HCT116 (cell line): ENCODE data around the gene PTTG2. TPM values are rescaled to one million over a fixed set of nuclear protein-coding genes. Genes with fewer than 3 reads are reported as not detected.

Experiments
- ATAC-seq: fragments of 200-7000 bp; cut with Tn5 transposase; 2 replicates; pipeline ENCODE4 v1.9.1; 2020; ENCODE audit warnings: mild to moderate bottlenecking, moderate library complexity
- BruUV-seq: library from RNA; stranded (reverse); fragments of 400-500 nt; replicated peaks from 2 replicates; lab custom pipeline; 2021; lab: Mats Ljungman, UMichigan
- CTCF ChIA-PET: fragments of 300-600 bp; sonication (Branson Sonifier 250); formaldehyde crosslinking; loops from one replicate; lab custom pipeline; 2021; ENCODE audit warnings: antibody characterized with exemption; lab: Charles Lee
- POLR2A ChIA-PET: fragments of 300-600, 350-600 bp; sonication (Branson Sonifier 250); formaldehyde crosslinking; loops from one replicate; lab custom pipeline; 2021; ENCODE audit warnings: antibody characterized with exemption; lab: Charles Lee
- RAD21 ChIA-PET, 2 experiments: fragments of 300-600 bp; sonication (Branson Sonifier 250); formaldehyde crosslinking; loops; one replicate each; lab custom pipeline; 2023; ENCODE audit warnings: low total read pairs in 2 of 2; ENCODE audit not compliant: uncharacterized antibody in 2 of 2, unreplicated experiment in 2 of 2, low non-redundant PET in 1 of 2; lab: Charles Lee
- DNase-seq: peaks from one replicate; pipeline ENCODE4 v3.0.0-alpha.2; 2010; ENCODE audit warnings: low read depth, low spot score
- H2AFZ ChIP-seq: fragments of 200-600 bp; shearing (Covaris generic), sonication (generic); 2 replicates; pipeline ENCODE4 v1.6.1; 2017; ENCODE audit warnings: low read depth, mixed run types, mixed read lengths, antibody characterized with exemption, low read length; ENCODE audit not compliant: poor library complexity, severe bottlenecking
- H3K27ac ChIP-seq: 2 replicates; pipeline ENCODE4 v1.5.1; 2012; ENCODE audit warnings: low read depth, low read length
- H3K27me3 ChIP-seq: fragments of 200-600 bp; sonication (generic); 2 replicates; pipeline ENCODE4 v1.6.1; 2016; ENCODE audit warnings: mixed run types, low read length, mixed read lengths; ENCODE audit not compliant: insufficient read depth
- H3K36me3 ChIP-seq, 2 experiments: fragments of 200-500 bp in 1 of 2; fragments of 200-600 bp in 1 of 2; sonication (Bioruptor generic) in 1 of 2; sonication (generic) in 1 of 2; 2 replicates each; pipeline versions ENCODE4 v1.5.1 to v1.6.1; 2014 to 2016; ENCODE audit warnings: low read length in 2 of 2, inconsistent platforms in 1 of 2, mixed read lengths in 1 of 2, mixed run types in 1 of 2; ENCODE audit not compliant: insufficient read depth in 2 of 2, control insufficient read depth in 1 of 2
- H3K4me1 ChIP-seq, 2 experiments: fragments of 200-600 bp in 1 of 2; sonication (generic) in 1 of 2; 2 replicates each; pipeline versions ENCODE4 v1.5.1 to v1.6.1; 2012 to 2017; ENCODE audit warnings: low read length in 2 of 2, inconsistent platforms in 1 of 2, mild to moderate bottlenecking in 1 of 2, mixed read lengths in 1 of 2, mixed run types in 1 of 2, moderate library complexity in 1 of 2; ENCODE audit not compliant: insufficient read depth in 2 of 2, control insufficient read depth in 1 of 2
- H3K4me2 ChIP-seq: fragments of 200-600 bp; sonication (generic); 2 replicates; pipeline ENCODE4 v1.6.1; 2017; ENCODE audit warnings: mixed run types, low read length, mixed read lengths
- H3K4me3 ChIP-seq, 2 experiments: fragments of 200-600 bp in 1 of 2; sonication (generic) in 1 of 2; replicated peaks in 1 of 2; 2 replicates each; pipeline ENCODE4 v1.5.1; 2011 to 2016; ENCODE audit warnings: low read length in 2 of 2, control low read depth in 1 of 2, low read depth in 1 of 2, mild to moderate bottlenecking in 1 of 2, mixed read lengths in 1 of 2, mixed run types in 1 of 2
- H3K79me2 ChIP-seq: fragments of 200-600 bp; sonication (generic); 2 replicates; pipeline ENCODE4 v1.6.1; 2017; ENCODE audit warnings: mild to moderate bottlenecking, mixed run types, low read length, moderate library complexity, mixed read lengths; ENCODE audit not compliant: insufficient read depth
- H3K9ac ChIP-seq: fragments of 200-600 bp; sonication (generic); 2 replicates; pipeline ENCODE4 v1.6.1; 2016; ENCODE audit warnings: low read length, mixed read lengths
- H3K9me2 ChIP-seq: fragments of 200-600 bp; sonication (generic), shearing (Covaris generic); 2 replicates; pipeline ENCODE4 v1.6.1; 2017; ENCODE audit warnings: mixed run types, mild to moderate bottlenecking, moderate library complexity; ENCODE audit not compliant: insufficient read depth
- H3K9me3 ChIP-seq, 2 experiments: fragments of 200-500 bp in 1 of 2; fragments of 200-600 bp in 1 of 2; sonication (Bioruptor generic) in 1 of 2; sonication (generic) in 1 of 2; 2 replicates each; pipeline ENCODE4 v1.6.1; 2014 to 2017; ENCODE audit warnings: low read length in 2 of 2, mixed read lengths in 2 of 2, inconsistent platforms in 1 of 2, low read depth in 1 of 2, mild to moderate bottlenecking in 1 of 2, mixed run types in 1 of 2, moderate library complexity in 1 of 2; ENCODE audit not compliant: control insufficient read depth in 1 of 2, insufficient read depth in 1 of 2
- H4K20me1 ChIP-seq: fragments of 200-600 bp; sonication (generic), shearing (Covaris generic); 2 replicates; pipeline ENCODE4 v1.6.1; 2017; ENCODE audit warnings: mixed run types, mild to moderate bottlenecking, moderate library complexity; ENCODE audit not compliant: insufficient read depth
- ATF3 ChIP-seq: IDR thresholded peaks from 2 replicates; pipeline ENCODE4 v1.6.1; 2012
- CEBPB ChIP-seq: IDR thresholded peaks from 2 replicates; pipeline ENCODE4 v1.6.1; 2012; ENCODE audit warnings: low read depth
- CTCF ChIP-seq, 3 experiments: fragments of 200-600 bp in 1 of 3; sonication (generic) in 1 of 3; IDR thresholded peaks in 2 of 3; conservative IDR thresholded peaks in 1 of 3; 2 replicates each; pipeline ENCODE4 v1.5.1; 2012 to 2017; ENCODE audit warnings: low read depth in 2 of 3, low read length in 2 of 3, antibody characterized with exemption in 1 of 3, borderline replicate concordance in 1 of 3, control low read depth in 1 of 3, mild to moderate bottlenecking in 1 of 3, mixed read lengths in 1 of 3, mixed run types in 1 of 3, moderate library complexity in 1 of 3; ENCODE audit not compliant: insufficient read depth in 1 of 3
- ELF1 ChIP-seq: IDR thresholded peaks from 2 replicates; pipeline ENCODE4 v1.6.1; 2012; ENCODE audit warnings: low read depth, borderline replicate concordance
- EZH2phosphoT487 ChIP-seq: fragments of 200-600 bp; IDR thresholded peaks from 2 replicates; pipeline ENCODE4 v1.6.1; 2018; ENCODE audit warnings: antibody characterized with exemption, borderline replicate concordance
- FOSL1 ChIP-seq: IDR thresholded peaks from 2 replicates; pipeline ENCODE4 v1.6.1; 2012; ENCODE audit warnings: low read depth
- JUND ChIP-seq: IDR thresholded peaks from 2 replicates; pipeline ENCODE4 v1.6.1; 2012
- POLR2AphosphoS5 ChIP-seq: IDR thresholded peaks from 2 replicates; pipeline ENCODE4 v1.6.1; 2011; ENCODE audit warnings: mild to moderate bottlenecking, low read depth, low read length, moderate library complexity
- RAD21 ChIP-seq: IDR thresholded peaks from 2 replicates; pipeline ENCODE4 v1.6.1; 2012; ENCODE audit warnings: low read depth, mild to moderate bottlenecking
- REST ChIP-seq: IDR thresholded peaks from 2 replicates; pipeline ENCODE4 v1.6.1; 2012; ENCODE audit warnings: low read depth
- SRF ChIP-seq: IDR thresholded peaks from 2 replicates; pipeline ENCODE4 v1.6.1; 2012; ENCODE audit warnings: low read depth
- ZBTB33 ChIP-seq: IDR thresholded peaks from 2 replicates; pipeline ENCODE4 v1.6.1; 2011; ENCODE audit warnings: mild to moderate bottlenecking, low read length, moderate library complexity; ENCODE audit not compliant: insufficient replicate concordance; ENCODE audit errors: extremely low read depth
- ZNF274 ChIP-seq: fragments of 200-500 bp; sonication (Bioruptor generic); IDR thresholded peaks from 2 replicates; pipeline ENCODE4 v1.6.1; 2014; ENCODE audit warnings: mild to moderate bottlenecking, low read depth, low read length, inconsistent platforms
- intact Hi-C: fragments of 100-400 bp; cut with micrococcal nuclease; formaldehyde crosslinking; loops from 2 replicates; pipeline ENCODE4 v1.10.0; 2022
- total RNA-seq: library from RNA; stranded (reverse); gene quantifications from one replicate; pipeline ENCODE4 v1.2.1, GENCODE V29; 2021; ENCODE audit not compliant: unreplicated experiment
- TF ChIP-seq, protein P1 (sequence below): IDR thresholded peaks from 2 replicates; pipeline ENCODE4 v1.6.1; 2012

PTTG2 gene
- total RNA-seq, 1 experiment from 2014 or later, result not detected

DNA sequence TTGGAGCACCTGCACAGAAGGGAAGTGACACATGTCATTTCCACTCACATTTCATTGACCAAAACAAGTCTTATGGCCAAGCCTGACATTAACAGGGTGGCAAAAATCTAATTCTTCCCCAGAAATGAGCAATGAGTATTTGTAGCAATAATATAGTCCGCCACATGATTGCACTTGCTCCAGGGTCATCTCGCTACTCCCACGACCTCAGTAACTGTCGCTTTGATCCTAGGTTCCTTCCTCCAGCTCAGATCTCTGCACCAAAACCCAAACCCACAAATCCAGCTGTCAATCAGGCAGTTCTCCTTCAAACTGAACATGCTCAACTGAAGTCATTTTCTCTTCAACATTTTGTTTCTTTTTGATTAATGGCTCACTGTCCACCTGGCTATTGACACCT is 25.2 kb upstream of the PTTG2 start:
- Histone ChIP-seq H3K4me3 (no peak overlapping the region), H3K4me1 (no peaks in the 10 kb centered on the region), H3K4me2 (no peak overlapping the region), H3K9me2 (no peaks in the 10 kb centered on the region), H3K9me3 (no peaks in the 10 kb centered on the region), H3K36me3 (no peaks in the 10 kb centered on the region), H2AFZ (no peak overlapping the region)
- ChIA-PET POLR2A (no interaction called here), RAD21 (no interaction called here)
- intact Hi-C loops, result no loop called here
- no peak for DNase-seq
- no TSS peak for BruUV-seq
- TF ChIP-seq EZH2phosphoT487 (no peak), ZNF274 (no peak), FOSL1 (no peak), SRF (no peak), CEBPB (no peak), JUND (no peak), ELF1 (no peak), CTCF (IDR thresholded peaks at IDR 0.05 in 2 of 3, conservative IDR thresholded peaks at IDR 0.05 in 1 of 3; ENCODE audit: borderline replicate concordance in 1 of 3, insufficient read depth in 1 of 3, low read depth in 2 of 3, low read length in 2 of 3) (no peak), REST (no peak), RAD21 (no peak), ATF3 (no peak), POLR2AphosphoS5 (no peak), ZBTB33 (no peak)
- TF ChIP-seq, protein P1, sequence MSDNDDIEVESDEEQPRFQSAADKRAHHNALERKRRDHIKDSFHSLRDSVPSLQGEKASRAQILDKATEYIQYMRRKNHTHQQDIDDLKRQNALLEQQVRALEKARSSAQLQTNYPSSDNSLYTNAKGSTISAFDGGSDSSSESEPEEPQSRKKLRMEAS, result no peak
- TF ChIP-seq, all 23 proteins: peak for 0
- Histone ChIP-seq H3K27ac (no peak overlapping the region), H4K20me1 (no peaks in the 10 kb centered on the region), H3K9ac (no peak overlapping the region), H3K27me3 (no peaks in the 10 kb centered on the region), H3K79me2 (no peaks in the 10 kb centered on the region)
- CTCF ChIA-PET, result no interaction called here
- no peak for ATAC-seq
